Hematopoietic multipotent progenitor cell treated with erythropoietin and hydrocortisone succinate and interleukin-3 and kit ligand, for 6 days (in vitro differentiated cells): ENCODE data around the gene STAM2.
"Not testable (repeated sequence)": the region's sequence is repeated elsewhere in the genome, so short reads cannot be mapped to it uniquely, and the experiment has no call there.

Experiments
- DNase-seq: peaks from one replicate; pipeline ENCODE4 v3.0.0-alpha.2; 2015

The STAM2 gene

DNA sequence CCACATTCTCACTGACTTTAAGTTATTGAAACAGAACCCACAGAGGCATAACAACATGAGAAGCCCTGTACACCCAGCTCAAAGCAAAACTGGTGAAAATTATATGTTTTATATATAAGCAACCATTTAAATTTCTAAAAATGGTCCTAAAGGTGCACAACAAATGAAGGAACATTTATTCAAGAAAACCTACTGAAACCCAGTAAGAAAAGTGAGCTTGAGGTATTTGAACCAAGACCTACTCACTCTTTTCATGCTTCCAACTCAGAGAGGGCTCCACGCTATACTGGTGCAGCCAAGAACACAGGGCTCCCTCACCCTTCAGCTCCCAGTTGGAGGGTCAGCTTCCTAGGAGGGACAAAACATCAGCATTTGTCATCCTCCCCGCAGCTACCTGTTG is 74.6 kb downstream of the STAM2 start:
- DNase-seq = no peak

- no peak for DNase-seq
These were observed 76.1 kb downstream of the STAM2 start for GRCh38 chr2:152099367-152100050.

GRCh38 chr2:152098496-152099366 is 76.8 kb downstream of the STAM2 start, which contains the start of gene CACNB4:
Gene CACNB4, minus strand, starts transcription at chr2:152099044.
- DNase-seq = no peak

- no peak for DNase-seq
These were observed 77.6 kb downstream of the STAM2 start for GRCh38 chr2:152097801-152098495.

GRCh38 chr2:152097290-152097800 is 78.2 kb downstream of the STAM2 start:
- DNase-seq = no peak

- DNase-seq = no peak
These were observed 80.4 kb downstream of the STAM2 start for GRCh38 chr2:152095146-152095545.

DNA sequence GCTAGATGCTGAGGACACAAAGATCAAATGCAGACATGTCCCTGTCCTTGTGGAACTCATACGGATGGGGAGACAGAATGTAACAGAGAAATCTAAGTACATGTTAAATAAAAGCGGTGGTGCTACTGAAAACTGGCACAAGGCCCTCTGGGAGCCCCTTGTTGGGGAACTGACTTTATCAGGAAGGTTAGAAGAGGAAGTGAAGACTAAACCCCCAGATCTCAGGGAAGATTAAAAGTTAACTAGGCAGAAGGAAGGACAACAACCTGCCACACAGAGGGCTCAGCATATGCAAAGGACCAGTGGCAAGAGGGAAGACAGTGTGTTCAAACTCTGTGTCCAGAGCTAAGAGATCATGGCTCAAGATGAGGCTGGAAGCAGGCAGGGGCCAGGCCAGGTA is 81.5 kb downstream of the STAM2 start:
- no peak for DNase-seq

DNA sequence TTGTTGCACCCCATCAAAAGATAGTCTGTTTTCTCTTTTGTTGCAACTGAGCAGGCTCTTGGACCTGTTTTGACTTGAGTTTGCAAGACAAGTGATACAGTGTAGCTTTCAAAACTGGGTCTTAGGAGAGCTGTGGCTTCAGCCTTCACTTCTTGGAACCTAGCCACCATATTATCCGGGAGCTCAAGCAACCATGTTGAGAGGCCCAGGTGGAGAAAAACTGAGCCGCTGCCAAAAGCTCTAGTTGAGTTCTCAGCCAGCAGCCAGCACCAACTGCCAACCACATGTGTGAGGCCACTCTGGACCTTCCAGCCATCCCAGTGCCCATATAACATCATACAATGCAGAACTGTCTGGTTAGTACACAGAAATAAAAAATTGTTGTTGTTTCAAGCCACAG is 82.1 kb downstream of the STAM2 start:
- no peak for DNase-seq

DNA sequence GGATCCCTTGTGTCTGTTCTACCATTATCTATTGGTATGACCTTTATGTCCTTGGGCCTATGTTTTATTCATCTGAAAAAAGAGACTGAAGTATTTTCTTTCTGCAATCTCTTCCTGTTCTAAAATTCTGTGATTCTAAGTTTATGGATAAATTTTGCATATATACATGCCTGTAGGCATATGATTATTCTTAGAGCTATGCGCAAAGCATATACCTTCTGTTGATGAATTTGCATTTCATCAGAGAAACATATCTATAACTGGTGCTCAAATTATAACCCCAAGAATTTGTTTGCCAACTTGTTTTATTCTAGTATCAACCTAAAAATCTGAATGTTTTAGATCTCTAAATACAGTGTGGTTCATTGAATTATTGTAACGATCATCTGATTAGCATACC is 83.5 kb downstream of the STAM2 start:
- no peak for DNase-seq

GRCh38 chr2:152090726-152091125 is 84.8 kb downstream of the STAM2 start:
- not testable (repeated sequence) for DNase-seq

GRCh38 chr2:152089238-152089637 is 86.3 kb downstream of the STAM2 start:
- DNase-seq = peak; percentile 44

GRCh38 chr2:152088006-152088405 is 87.6 kb downstream of the STAM2 start:
- no peak for DNase-seq

- no peak for DNase-seq
These were observed 89.3 kb downstream of the STAM2 start for GRCh38 chr2:152086231-152086630.

GRCh38 chr2:152084076-152084475 is 91.5 kb downstream of the STAM2 start:
- DNase-seq = no peak

DNA sequence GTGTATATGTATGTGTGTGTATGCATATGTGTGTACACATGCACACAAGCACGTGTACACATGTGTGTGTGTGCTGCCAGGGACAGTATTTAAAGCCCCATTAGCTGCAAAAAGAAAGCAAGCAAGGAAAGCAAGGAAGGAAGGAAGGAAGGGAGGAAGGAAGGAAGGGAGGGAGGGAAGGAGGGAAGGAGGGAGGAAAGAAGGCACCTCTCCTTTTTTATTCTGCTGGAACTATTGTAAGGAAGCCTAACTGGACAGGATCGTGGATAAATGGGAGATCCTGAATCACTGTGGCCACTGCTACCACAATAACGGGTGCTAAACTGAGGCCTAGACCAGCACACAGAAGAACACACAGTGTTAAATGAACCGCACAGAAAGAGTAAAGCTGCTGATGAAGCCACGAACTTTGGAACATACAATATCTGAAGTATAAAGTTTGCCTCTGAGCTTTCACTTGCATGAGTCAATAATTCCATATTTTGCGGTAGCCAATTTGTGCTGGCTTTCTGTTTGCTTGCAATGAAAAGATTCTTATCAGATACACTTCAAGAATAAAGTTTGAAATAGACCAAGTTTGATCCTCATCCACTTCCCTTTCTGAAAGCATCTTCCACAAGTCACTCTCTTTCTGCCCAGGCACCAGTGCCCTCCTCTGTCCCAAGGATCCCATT is 92.2 kb downstream of the STAM2 start:
- DNase-seq = no peak

- no peak for DNase-seq
These were observed 96.9 kb downstream of the STAM2 start for GRCh38 chr2:152078662-152079061.

GRCh38 chr2:152078023-152078422 is 97.5 kb downstream of the STAM2 start:
- no peak for DNase-seq

DNA sequence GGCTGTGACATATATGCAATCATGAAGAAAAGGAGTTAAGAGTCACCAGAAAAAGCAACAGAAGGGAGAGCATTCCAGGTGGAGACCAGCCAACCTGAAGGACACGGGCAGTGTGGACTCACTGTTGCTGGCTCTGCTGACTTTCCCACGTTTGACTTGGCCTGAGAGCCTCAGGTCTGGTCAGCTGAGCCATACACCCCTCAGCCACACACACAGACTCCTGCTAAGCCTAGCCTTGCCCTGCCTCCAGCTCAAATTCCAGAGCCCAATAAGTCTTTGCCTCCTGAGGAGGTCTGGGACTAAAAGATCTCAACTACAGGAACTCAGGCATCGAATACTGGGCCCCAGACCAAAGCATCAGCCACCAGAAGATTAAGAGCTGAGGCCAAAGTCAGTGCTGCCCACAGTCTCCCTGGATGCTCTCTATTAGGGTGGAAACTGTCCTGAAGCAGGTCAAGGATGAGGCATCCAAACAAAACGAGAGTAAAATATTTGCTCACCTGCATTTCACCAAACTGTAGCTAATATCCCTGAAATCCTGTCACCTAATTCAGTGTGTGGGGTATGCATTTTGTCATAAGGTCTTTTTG is 100.0 kb downstream of the STAM2 start:
- no peak for DNase-seq

DNA sequence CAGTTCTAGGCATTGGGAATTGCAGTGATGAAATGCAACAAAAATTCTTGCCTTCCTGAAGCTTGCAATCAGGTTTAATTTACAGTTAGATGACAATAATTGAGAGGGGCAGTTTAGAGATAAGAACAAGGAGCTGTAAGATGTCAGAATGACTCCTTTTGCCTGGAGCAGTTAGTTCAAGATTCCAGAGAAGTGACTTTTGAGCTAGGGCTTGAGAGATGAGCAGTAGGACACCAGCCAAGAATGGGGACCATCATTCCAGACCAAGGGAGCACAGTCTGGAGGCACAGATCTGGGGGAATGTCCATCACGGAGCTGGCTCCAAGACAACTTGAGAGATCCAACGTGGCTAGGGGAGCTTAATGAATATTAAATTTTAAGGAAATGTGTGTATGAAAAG is 103.6 kb downstream of the STAM2 start:
- DNase-seq = no peak

- DNase-seq = no peak
These were observed 104.0 kb downstream of the STAM2 start for GRCh38 chr2:152071518-152071917.

DNA sequence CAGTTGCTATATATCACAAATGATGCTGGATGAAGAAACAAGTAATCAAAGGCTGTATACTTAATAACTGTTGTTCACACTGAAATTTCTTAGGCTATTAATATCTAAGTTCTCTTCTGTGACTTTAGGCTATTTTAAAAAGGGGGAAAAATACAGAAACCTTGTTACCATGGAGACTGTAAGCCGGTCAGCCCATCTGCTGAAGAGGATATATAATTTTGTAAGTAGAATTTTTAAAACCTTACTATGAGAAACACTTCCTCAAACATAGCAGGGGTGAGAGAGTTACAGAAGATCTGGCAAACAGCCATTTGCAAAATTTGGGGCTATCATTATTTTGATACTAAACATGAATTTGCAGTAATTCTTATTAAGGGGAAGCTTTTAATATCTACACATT is 104.5 kb downstream of the STAM2 start:
- no peak for DNase-seq

DNA sequence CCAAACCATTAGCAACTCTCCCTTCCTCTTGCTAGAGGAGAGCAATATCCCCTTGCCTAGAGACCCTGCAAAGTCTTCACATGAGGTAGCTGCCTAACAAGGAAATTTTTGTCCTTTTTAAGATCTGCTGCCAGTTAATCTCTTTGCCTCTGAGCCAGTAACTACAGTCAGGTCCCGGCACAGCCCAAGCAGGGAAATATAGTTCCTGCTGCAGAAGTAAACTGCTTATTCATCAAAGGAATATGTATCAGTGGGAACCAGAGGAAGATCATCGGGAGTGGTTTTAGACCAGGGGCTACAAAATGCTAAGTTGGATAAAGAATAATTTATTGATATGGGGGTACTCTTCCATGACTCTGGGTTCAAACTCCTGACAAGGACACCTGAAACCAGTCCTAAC is 107.3 kb downstream of the STAM2 start:
- DNase-seq = no peak
